ENCODE data around the gene GUCY1A2.

GUCY1A2 gene

GRCh38 chr11:106959800-106960199 lies 58.5 kb downstream of the GUCY1A2 start:
- H3K4me2 ChIP-seq (ENCODE audit: low read length) = no peak overlapping the region
- H2AK5ac ChIP-seq (ENCODE audit: low read length) = no peak overlapping the region
- no peak overlapping the region for H3K23ac ChIP-seq (ENCODE audit: low read length)
- H2BK12ac ChIP-seq (ENCODE audit: low read length) = no peak overlapping the region
- no peaks in the 10 kb centered on the region for H3K79me1 ChIP-seq (ENCODE audit: low read length)
- H3K36me3 ChIP-seq (ENCODE audit: control insufficient read depth in 1 of 2, insufficient read depth in 2 of 2, low read length in 2 of 2) = no peaks in the 10 kb centered on the region
- H3K4me3 ChIP-seq (ENCODE audit: low read depth, low read length) = no peak overlapping the region
- no peak overlapping the region for H3K9ac ChIP-seq (ENCODE audit: low read length)
- H4K91ac ChIP-seq (ENCODE audit: low read depth, low read length) = no peak overlapping the region
- no peak overlapping the region for H3K27ac ChIP-seq (ENCODE audit: low read depth, low read length)
- H2AFZ ChIP-seq (ENCODE audit: insufficient read depth, low read length, poor library complexity) = no peak overlapping the region
- H2BK120ac ChIP-seq (ENCODE audit: insufficient read depth, low read length, poor library complexity) = no peak overlapping the region
- no peak overlapping the region for H3K18ac ChIP-seq (ENCODE audit: low read length)
- peak; percentile 7 to 67 for DNase-seq
- no peak overlapping the region for H4K8ac ChIP-seq (ENCODE audit: low read depth, low read length)
- peaks cover 2% of the 10 kb centered on the region for H3K79me2 ChIP-seq (ENCODE audit: control insufficient read depth, insufficient read depth, low read length, poor library complexity)
- H3K4me1 ChIP-seq (ENCODE audit: control insufficient read depth in 1 of 2, insufficient read depth in 2 of 2, low read length in 2 of 2) = peaks cover 7% of the 10 kb centered on the region in 2 experiments
- peaks cover 2% of the 10 kb centered on the region for H3K9me3 ChIP-seq (ENCODE audit: insufficient read depth, low read depth, low read length)
- no peak overlapping the region for H2BK5ac ChIP-seq (ENCODE audit: low read depth, low read length, poor library complexity)
- H4K12ac ChIP-seq (ENCODE audit: low read depth, low read length) = no peak overlapping the region
- no peaks in the 10 kb centered on the region for H3K27me3 ChIP-seq (ENCODE audit: insufficient read depth, low read length)
- no peak overlapping the region for H3K4ac ChIP-seq (ENCODE audit: low read depth, low read length)
- H3K14ac ChIP-seq (ENCODE audit: low read length) = no peak overlapping the region
- no CpG with 5 or more reads among the region's 1 CpG for WGBS (ENCODE audit: extremely low coverage, insufficient coverage, insufficient read length)

GRCh38 chr11:106959386-106959785 lies 58.9 kb downstream of the GUCY1A2 start:
- H2BK120ac ChIP-seq (ENCODE audit: insufficient read depth, low read length, poor library complexity) = no peak overlapping the region
- no peak for DNase-seq
- H3K14ac ChIP-seq (ENCODE audit: low read length) = no peak overlapping the region
- H3K9ac ChIP-seq (ENCODE audit: low read length) = no peak overlapping the region
- no CpG with 5 or more reads among the region's 3 CpGs for WGBS (ENCODE audit: extremely low coverage, insufficient coverage, insufficient read length)
- H4K8ac ChIP-seq (ENCODE audit: low read depth, low read length) = no peak overlapping the region
- no peak overlapping the region for H3K23ac ChIP-seq (ENCODE audit: low read length)
- H4K91ac ChIP-seq (ENCODE audit: low read depth, low read length) = no peak overlapping the region
- no peak overlapping the region for H2BK12ac ChIP-seq (ENCODE audit: low read length)
- H2AFZ ChIP-seq (ENCODE audit: insufficient read depth, low read length, poor library complexity) = no peak overlapping the region
- peaks cover 7% of the 10 kb centered on the region in 2 experiments for H3K4me1 ChIP-seq (ENCODE audit: control insufficient read depth in 1 of 2, insufficient read depth in 2 of 2, low read length in 2 of 2)
- H2AK5ac ChIP-seq (ENCODE audit: low read length) = no peak overlapping the region
- H3K18ac ChIP-seq (ENCODE audit: low read length) = no peak overlapping the region
- H3K79me2 ChIP-seq (ENCODE audit: control insufficient read depth, insufficient read depth, low read length, poor library complexity) = peaks cover 2% of the 10 kb centered on the region
- H3K27me3 ChIP-seq (ENCODE audit: insufficient read depth, low read length) = no peaks in the 10 kb centered on the region
- no peak overlapping the region for H4K12ac ChIP-seq (ENCODE audit: low read depth, low read length)
- no peak overlapping the region for H3K27ac ChIP-seq (ENCODE audit: low read depth, low read length)
- no peak overlapping the region for H3K4ac ChIP-seq (ENCODE audit: low read depth, low read length)
- H2BK5ac ChIP-seq (ENCODE audit: low read depth, low read length, poor library complexity) = no peak overlapping the region
- no peaks in the 10 kb centered on the region for H3K36me3 ChIP-seq (ENCODE audit: control insufficient read depth in 1 of 2, insufficient read depth in 2 of 2, low read length in 2 of 2)
- no peaks in the 10 kb centered on the region for H3K79me1 ChIP-seq (ENCODE audit: low read length)
- peaks cover 2% of the 10 kb centered on the region for H3K9me3 ChIP-seq (ENCODE audit: insufficient read depth, low read depth, low read length)
- H3K4me2 ChIP-seq (ENCODE audit: low read length) = no peak overlapping the region
- no peak overlapping the region for H3K4me3 ChIP-seq (ENCODE audit: low read depth, low read length)

DNA sequence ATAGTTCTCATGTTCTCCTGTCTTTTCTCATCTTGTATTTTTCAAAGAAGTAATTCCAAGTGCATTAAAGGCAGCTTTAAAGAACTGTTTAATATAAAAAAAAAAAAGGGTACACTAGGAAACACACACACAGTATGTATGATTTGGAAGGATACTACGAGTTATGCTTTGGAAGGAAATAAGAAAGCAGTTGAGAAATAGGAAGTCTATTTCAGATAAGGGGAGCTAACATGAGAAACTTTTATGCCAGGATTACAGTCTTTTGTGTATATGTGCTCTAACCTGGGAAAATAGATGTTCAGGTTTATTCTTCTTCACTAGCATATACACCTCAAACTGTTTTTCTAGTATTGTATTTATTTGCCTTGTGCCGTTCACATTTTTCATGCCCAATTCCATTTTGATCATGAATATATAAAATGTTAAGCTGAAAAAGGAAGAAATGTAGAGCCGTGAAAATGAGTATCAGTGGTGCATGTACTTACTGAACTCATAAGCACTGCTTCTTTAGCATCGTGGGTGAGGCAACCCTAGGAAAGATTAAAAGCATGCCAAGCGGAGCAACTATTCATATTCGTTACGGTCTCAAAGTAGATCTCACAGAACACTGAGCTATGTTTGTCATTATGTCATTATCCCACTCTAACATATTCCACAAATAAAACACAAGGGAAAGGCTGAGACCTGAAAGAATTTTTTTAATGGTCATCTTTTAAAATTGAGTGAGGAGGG lies 59.6 kb downstream of the GUCY1A2 start:
- WGBS (ENCODE audit: extremely low coverage, insufficient coverage, insufficient read length) = no CpG with 5 or more reads among the region's 7 CpGs
- Histone ChIP-seq H2AK5ac (ENCODE audit: low read length) (no peak overlapping the region), H2BK5ac (ENCODE audit: low read depth, low read length, poor library complexity) (no peak overlapping the region), H3K79me1 (ENCODE audit: low read length) (no peaks in the 10 kb centered on the region), H3K4ac (ENCODE audit: low read depth, low read length) (no peak overlapping the region), H3K14ac (ENCODE audit: low read length) (no peak overlapping the region), H3K9me3 (ENCODE audit: insufficient read depth, low read depth, low read length) (peaks cover 2% of the 10 kb centered on the region), H3K18ac (ENCODE audit: low read length) (no peak overlapping the region), H4K8ac (ENCODE audit: low read depth, low read length) (no peak overlapping the region), H3K9ac (ENCODE audit: low read length) (no peak overlapping the region), H3K23ac (ENCODE audit: low read length) (no peak overlapping the region), H3K4me1 (ENCODE audit: control insufficient read depth in 1 of 2, insufficient read depth in 2 of 2, low read length in 2 of 2) (peaks cover 7% of the 10 kb centered on the region in 2 experiments), H3K36me3 (ENCODE audit: control insufficient read depth in 1 of 2, insufficient read depth in 2 of 2, low read length in 2 of 2) (no peaks in the 10 kb centered on the region), H3K27me3 (ENCODE audit: insufficient read depth, low read length) (no peaks in the 10 kb centered on the region), H2AFZ (ENCODE audit: insufficient read depth, low read length, poor library complexity) (no peak overlapping the region), H3K4me2 (ENCODE audit: low read length) (no peak overlapping the region), H4K91ac (ENCODE audit: low read depth, low read length) (no peak overlapping the region), H2BK120ac (ENCODE audit: insufficient read depth, low read length, poor library complexity) (no peak overlapping the region), H3K79me2 (ENCODE audit: control insufficient read depth, insufficient read depth, low read length, poor library complexity) (peaks cover 2% of the 10 kb centered on the region), H3K27ac (ENCODE audit: low read depth, low read length) (no peak overlapping the region), H4K12ac (ENCODE audit: low read depth, low read length) (no peak overlapping the region), H2BK12ac (ENCODE audit: low read length) (no peak overlapping the region), H3K4me3 (ENCODE audit: low read depth, low read length) (no peak overlapping the region)
- no peak for DNase-seq

DNA sequence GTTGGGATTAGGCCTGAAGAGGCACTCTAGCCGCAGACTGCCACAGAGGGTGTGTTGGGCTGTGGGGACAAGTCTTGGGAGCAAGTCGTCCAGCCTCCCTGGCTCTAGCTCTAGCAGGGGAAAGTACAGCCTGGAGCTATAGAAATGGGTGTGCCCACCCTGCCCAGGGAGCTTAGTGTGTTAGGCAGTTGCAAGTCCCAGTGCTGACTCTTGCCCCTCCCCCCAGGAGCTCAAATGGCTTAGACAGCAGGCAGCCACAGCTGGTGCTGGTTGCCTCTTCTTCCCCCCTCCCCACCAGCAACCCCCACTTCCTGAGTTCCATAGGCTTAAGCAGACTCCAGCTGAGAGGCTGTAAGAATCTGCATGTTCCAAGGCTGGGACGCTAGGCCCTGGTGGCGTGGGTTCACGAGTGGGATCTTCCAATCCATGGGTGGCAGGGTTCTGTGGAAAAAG lies 61.2 kb downstream of the GUCY1A2 start:
- Histone ChIP-seq H2BK5ac (ENCODE audit: low read depth, low read length, poor library complexity) (no peak overlapping the region), H2BK12ac (ENCODE audit: low read length) (no peak overlapping the region), H4K91ac (ENCODE audit: low read depth, low read length) (no peak overlapping the region), H3K4me2 (ENCODE audit: low read length) (no peak overlapping the region), H3K27ac (ENCODE audit: low read depth, low read length) (no peak overlapping the region), H3K27me3 (ENCODE audit: insufficient read depth, low read length) (no peaks in the 10 kb centered on the region), H3K18ac (ENCODE audit: low read length) (no peak overlapping the region), H4K8ac (ENCODE audit: low read depth, low read length) (peak overlapping the region; percentile 23), H4K12ac (ENCODE audit: low read depth, low read length) (no peak overlapping the region), H3K79me2 (ENCODE audit: control insufficient read depth, insufficient read depth, low read length, poor library complexity) (peaks cover 2% of the 10 kb centered on the region), H3K23ac (ENCODE audit: low read length) (no peak overlapping the region), H3K4me3 (ENCODE audit: low read depth, low read length) (no peak overlapping the region), H3K4ac (ENCODE audit: low read depth, low read length) (no peak overlapping the region), H3K14ac (ENCODE audit: low read length) (no peak overlapping the region), H3K79me1 (ENCODE audit: low read length) (no peaks in the 10 kb centered on the region), H2AFZ (ENCODE audit: insufficient read depth, low read length, poor library complexity) (no peak overlapping the region), H2BK120ac (ENCODE audit: insufficient read depth, low read length, poor library complexity) (no peak overlapping the region), H3K4me1 (ENCODE audit: control insufficient read depth in 1 of 2, insufficient read depth in 2 of 2, low read length in 2 of 2) (peaks cover 7% of the 10 kb centered on the region in 2 experiments), H3K9ac (ENCODE audit: low read length) (no peak overlapping the region), H3K36me3 (ENCODE audit: control insufficient read depth in 1 of 2, insufficient read depth in 2 of 2, low read length in 2 of 2) (no peaks in the 10 kb centered on the region), H2AK5ac (ENCODE audit: low read length) (no peak overlapping the region), H3K9me3 (ENCODE audit: insufficient read depth, low read depth, low read length) (peaks cover 2% of the 10 kb centered on the region)
- no peak for DNase-seq
- no CpG with 5 or more reads among the region's 5 CpGs for WGBS (ENCODE audit: extremely low coverage, insufficient coverage, insufficient read length)
